ENCODE data around the gene DTX3.
"Not testable (repeated sequence)": the region's sequence is repeated elsewhere in the genome, so short reads cannot be mapped to it uniquely, and the experiment has no call there.

The DTX3 gene

GRCh38 chr12:57604454-57604991 lies at the start of gene DTX3:
TSS of gene DTX3 (plus strand) at chr12:57604824. CDS start at chr12:57606518, 1,694 bp downstream.
- peak; percentile 68 for DNase-seq

GRCh38 chr12:57554897-57555296 lies 49.7 kb upstream of the DTX3 start:
- DNase-seq = no peak

- no peak for DNase-seq
These were observed 45.8 kb upstream of the DTX3 start for GRCh38 chr12:57558864-57559263.

- no peak for DNase-seq
These were observed 44.1 kb upstream of the DTX3 start for GRCh38 chr12:57560516-57560915.

- DNase-seq = not testable (repeated sequence)
These were observed 43.5 kb upstream of the DTX3 start for GRCh38 chr12:57561117-57561516.

GRCh38 chr12:57563358-57563757 lies 41.3 kb upstream of the DTX3 start:
- no peak for DNase-seq

- DNase-seq = no peak
These were observed 40.4 kb upstream of the DTX3 start for GRCh38 chr12:57564178-57564740.

GRCh38 chr12:57568838-57569237 lies 35.8 kb upstream of the DTX3 start:
- DNase-seq = no peak

- no peak for DNase-seq
These were observed 34.8 kb upstream of the DTX3 start for GRCh38 chr12:57569858-57570257.

- not testable (repeated sequence) for DNase-seq
These were observed 34.2 kb upstream of the DTX3 start for GRCh38 chr12:57570438-57570837.

GRCh38 chr12:57571926-57572762 lies 32.5 kb upstream of the DTX3 start:
- no peak for DNase-seq

GRCh38 chr12:57574795-57575194 lies 29.8 kb upstream of the DTX3 start:
- DNase-seq = no peak

GRCh38 chr12:57575771-57576612 lies 28.6 kb upstream of the DTX3 start:
- DNase-seq = no peak

- no peak for DNase-seq
These were observed 27.9 kb upstream of the DTX3 start for GRCh38 chr12:57576613-57577160.

GRCh38 chr12:57577981-57578758 lies 26.5 kb upstream of the DTX3 start:
- no peak for DNase-seq

- no peak for DNase-seq
These were observed 25.6 kb upstream of the DTX3 start for GRCh38 chr12:57579011-57579410.

- no peak for DNase-seq
These were observed 24.8 kb upstream of the DTX3 start for GRCh38 chr12:57579677-57580465.

GRCh38 chr12:57580466-57580795 lies 24.2 kb upstream of the DTX3 start:
- no peak for DNase-seq

- no peak for DNase-seq
These were observed 22.8 kb upstream of the DTX3 start for GRCh38 chr12:57581802-57582201.

- DNase-seq = no peak
These were observed 22.2 kb upstream of the DTX3 start for GRCh38 chr12:57582440-57582839.
